Loucy (cell line): ENCODE results near the gene BUD23.

Experiments used
- H2AFZ ChIP-seq: fragments of 200-600 bp; sonication (generic); 2 replicates; pipeline ENCODE4 v1.6.0; 2016; ENCODE audit warnings: antibody characterized with exemption, mild to moderate bottlenecking, low read length, moderate library complexity
- H3F3A ChIP-seq: fragments of 200-600 bp; 2 replicates; pipeline ENCODE4 v1.6.0; 2016; ENCODE audit warnings: antibody characterized with exemption, low read depth, mild to moderate bottlenecking
- H3K27me3 ChIP-seq: fragments of 200-600 bp; sonication (generic); 2 replicates; pipeline ENCODE4 v1.6.1; 2014; ENCODE audit warnings: low read length, mild to moderate bottlenecking; ENCODE audit not compliant: insufficient read depth, poor library complexity, severe bottlenecking
- H3K36me3 ChIP-seq: fragments of 200-600 bp; sonication (generic); 2 replicates; pipeline ENCODE4 v1.6.1; 2016; ENCODE audit warnings: low read length; ENCODE audit not compliant: insufficient read depth
- H3K4me1 ChIP-seq: fragments of 200-600 bp; sonication (generic); 2 replicates; pipeline ENCODE4 v1.5.1; 2014; ENCODE audit warnings: low read length, mild to moderate bottlenecking; ENCODE audit not compliant: insufficient read depth, poor library complexity, severe bottlenecking
- H3K4me2 ChIP-seq: fragments of 200-600 bp; sonication (generic); 2 replicates; pipeline ENCODE4 v1.6.0; 2014; ENCODE audit warnings: antibody characterized with exemption, low read length, low read depth, mild to moderate bottlenecking; ENCODE audit not compliant: poor library complexity, severe bottlenecking
- H3K4me3 ChIP-seq: fragments of 200-600 bp; sonication (generic); 2 replicates; pipeline ENCODE4 v1.5.1; 2014; ENCODE audit warnings: low read length, mild to moderate bottlenecking, mixed read lengths; ENCODE audit not compliant: poor library complexity, severe bottlenecking
- H3K79me2 ChIP-seq: fragments of 200-600 bp; sonication (generic); 2 replicates; pipeline ENCODE4 v1.6.1; 2014; ENCODE audit warnings: low read length; ENCODE audit not compliant: insufficient read depth
- H3K9ac ChIP-seq: fragments of 200-600 bp; sonication (generic); 2 replicates; pipeline ENCODE4 v1.6.0; 2014; ENCODE audit warnings: mild to moderate bottlenecking, low read depth, low read length, moderate library complexity; ENCODE audit not compliant: poor library complexity, severe bottlenecking
- H3K9me2 ChIP-seq: fragments of 200-600 bp; sonication (generic); replicated peaks from 2 replicates; pipeline ENCODE4 v1.6.1; 2016; ENCODE audit warnings: low read depth, low read length, mixed read lengths
- H3K9me3 ChIP-seq: fragments of 200-600 bp; sonication (generic); 2 replicates; pipeline ENCODE4 v1.6.1; 2014; ENCODE audit warnings: mild to moderate bottlenecking, antibody characterized with exemption, low read length, low read depth; ENCODE audit not compliant: insufficient read depth
- H4K20me1 ChIP-seq: fragments of 200-600 bp; sonication (generic); 2 replicates; pipeline ENCODE4 v1.6.0; 2014; ENCODE audit warnings: antibody characterized with exemption, low read length, mild to moderate bottlenecking; ENCODE audit not compliant: insufficient read depth, poor library complexity, severe bottlenecking
- EZH2phosphoT487 ChIP-seq: fragments of 200-600 bp; IDR thresholded peaks from 2 replicates; pipeline ENCODE4 v1.6.1; 2018; ENCODE audit warnings: antibody characterized with exemption, mild to moderate bottlenecking, moderate library complexity, borderline replicate concordance
- TF ChIP-seq, protein P1 (sequence below): fragments of 200-600 bp; sonication (generic); conservative IDR thresholded peaks from 2 replicates; pipeline ENCODE4 v1.5.1; 2014; ENCODE audit warnings: mild to moderate bottlenecking, antibody characterized with exemption, low read length

BUD23 gene

GRCh38 chr7:73738612-73739386, 55.4 kb downstream of the BUD23 start, which contains the start of gene ABHD11:
Gene ABHD11 (minus strand): TSS chr7:73738802. CDS start chr7:73738770, 32 bp downstream.
- Histone ChIP-seq H3K9me3 (no peaks in the 10 kb centered on the region), H2AFZ (peak within 1 kb of the TSS; percentile 99), H3K4me1 (peaks cover 13% of the 10 kb centered on the region), H3K4me2 (peak within 1 kb of the TSS; percentile 78), H3K9me2 (no peaks in the 10 kb centered on the region), H3K4me3 (peak within 1 kb of the TSS; percentile 87), H3K79me2 (no peaks in the 10 kb centered on the region), H4K20me1 (no peaks in the 10 kb centered on the region), H3K36me3 (no peaks in the 10 kb centered on the region), H3F3A (no peaks in the 10 kb centered on the region), H3K9ac (peak within 1 kb of the TSS; percentile 81), H3K27me3 (no peaks in the 10 kb centered on the region)
- TF ChIP-seq EZH2phosphoT487 = no peak
- TF ChIP-seq, protein P1, sequence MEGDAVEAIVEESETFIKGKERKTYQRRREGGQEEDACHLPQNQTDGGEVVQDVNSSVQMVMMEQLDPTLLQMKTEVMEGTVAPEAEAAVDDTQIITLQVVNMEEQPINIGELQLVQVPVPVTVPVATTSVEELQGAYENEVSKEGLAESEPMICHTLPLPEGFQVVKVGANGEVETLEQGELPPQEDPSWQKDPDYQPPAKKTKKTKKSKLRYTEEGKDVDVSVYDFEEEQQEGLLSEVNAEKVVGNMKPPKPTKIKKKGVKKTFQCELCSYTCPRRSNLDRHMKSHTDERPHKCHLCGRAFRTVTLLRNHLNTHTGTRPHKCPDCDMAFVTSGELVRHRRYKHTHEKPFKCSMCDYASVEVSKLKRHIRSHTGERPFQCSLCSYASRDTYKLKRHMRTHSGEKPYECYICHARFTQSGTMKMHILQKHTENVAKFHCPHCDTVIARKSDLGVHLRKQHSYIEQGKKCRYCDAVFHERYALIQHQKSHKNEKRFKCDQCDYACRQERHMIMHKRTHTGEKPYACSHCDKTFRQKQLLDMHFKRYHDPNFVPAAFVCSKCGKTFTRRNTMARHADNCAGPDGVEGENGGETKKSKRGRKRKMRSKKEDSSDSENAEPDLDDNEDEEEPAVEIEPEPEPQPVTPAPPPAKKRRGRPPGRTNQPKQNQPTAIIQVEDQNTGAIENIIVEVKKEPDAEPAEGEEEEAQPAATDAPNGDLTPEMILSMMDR = no peak

GRCh38 chr7:73739387-73739767, 56.0 kb downstream of the BUD23 start:
- H2AFZ ChIP-seq = peak overlapping the region; percentile 99
- no peaks in the 10 kb centered on the region for H3K27me3 ChIP-seq
- TF ChIP-seq EZH2phosphoT487 = no peak
- TF ChIP-seq, protein P1 = no peak
- H3K4me3 ChIP-seq = peak overlapping the region; percentile 87
- no peaks in the 10 kb centered on the region for H4K20me1 ChIP-seq
- peak overlapping the region; percentile 71 for H3K9ac ChIP-seq
- H3K4me2 ChIP-seq = peak overlapping the region; percentile 78
- H3K9me2 ChIP-seq = no peaks in the 10 kb centered on the region
- no peaks in the 10 kb centered on the region for H3F3A ChIP-seq
- no peaks in the 10 kb centered on the region for H3K36me3 ChIP-seq
- no peaks in the 10 kb centered on the region for H3K9me3 ChIP-seq
- peaks cover 13% of the 10 kb centered on the region for H3K4me1 ChIP-seq
- H3K79me2 ChIP-seq = no peaks in the 10 kb centered on the region

- no peaks in the 10 kb centered on the region for H3K79me2 ChIP-seq
- H3K27me3 ChIP-seq = no peaks in the 10 kb centered on the region
- H3F3A ChIP-seq = no peaks in the 10 kb centered on the region
- H3K9ac ChIP-seq = no peak overlapping the region
- H3K36me3 ChIP-seq = no peaks in the 10 kb centered on the region
- no peaks in the 10 kb centered on the region for H4K20me1 ChIP-seq
- no peak for TF ChIP-seq EZH2phosphoT487
- TF ChIP-seq, protein P1 = no peak
- H2AFZ ChIP-seq = no peak overlapping the region
- H3K4me2 ChIP-seq = no peak overlapping the region
- no peaks in the 10 kb centered on the region for H3K9me3 ChIP-seq
- H3K9me2 ChIP-seq = no peaks in the 10 kb centered on the region
- H3K4me1 ChIP-seq = peaks cover 9% of the 10 kb centered on the region
- no peak overlapping the region for H3K4me3 ChIP-seq
Measured at GRCh38 chr7:73740212-73740611, 56.8 kb downstream of the BUD23 start.
